Upper lobe of right lung (tissue), 1 donor: ENCODE measurements around the gene CYB561. TPM values are rescaled to one million over a fixed set of nuclear protein-coding genes. Genes with fewer than 3 reads are reported as not detected.

Experiments used
- ATAC-seq: fragments of 200-7000 bp; cut with Tn5 transposase; one replicate; pipeline ENCODE4 v1.9.1; 2020; ENCODE audit warnings: mild to moderate bottlenecking, moderate library complexity
- DNase-seq: peaks from one replicate; pipeline ENCODE4 v3.0.0-alpha.2; 2020
- H3K27ac ChIP-seq: fragments of 200-600 bp; one replicate; pipeline ENCODE4 v1.8.0; 2022
- H3K27me3 ChIP-seq: fragments of 200-600 bp; one replicate; pipeline ENCODE4 v1.8.0; 2022; ENCODE audit warnings: mild to moderate bottlenecking
- H3K36me3 ChIP-seq: fragments of 200-600 bp; one replicate; pipeline ENCODE4 v1.8.0; 2022
- H3K4me1 ChIP-seq: fragments of 200-600 bp; one replicate; pipeline ENCODE4 v1.8.0; 2022
- H3K4me3 ChIP-seq: fragments of 200-600 bp; one replicate; pipeline ENCODE4 v1.8.0; 2022; ENCODE audit warnings: mild to moderate bottlenecking
- H3K9me3 ChIP-seq: fragments of 200-600 bp; one replicate; pipeline ENCODE4 v1.8.0; 2022
- CTCF ChIP-seq: fragments of 200-600 bp; IDR thresholded peaks from one replicate; pipeline ENCODE4 v1.8.0; 2022; ENCODE audit warnings: antibody characterized with exemption
- intact Hi-C: fragments of 100-400 bp; cut with DNase I; formaldehyde crosslinking; loops from one replicate; pipeline ENCODE4 v1.11.0; 2022
- long read RNA-seq: library from polyadenylated mRNA; unstranded; transcript quantifications from one replicate; pipeline ENCODE4 v2.0.0, GENCODE V29; 2021
- total RNA-seq: library from RNA; stranded (reverse); fragmentation: NEBNext Ultra II Directional; extraction: Animal tissue kit (Norgen Biotek cat#: 25700); gene quantifications from one replicate; pipeline ENCODE4 v1.2.1, GENCODE V29; 2021
- donor health status: DM: no; HTN: yes; CAD: no; lungs with severe emphysema.

Gene CYB561
- 55.5 TPM for total RNA-seq
- long read RNA-seq, transcript CYB561-201 (6 exons, 3,001 nt): major isoform, 58 of 99 reads
- long read RNA-seq, transcript CYB561-213 (5 exons, 2,344 nt): minor isoform, 10 of 99 reads
- long read RNA-seq, transcript CYB561-215 (2 exons, 578 nt): minor isoform, 5 of 99 reads
- long read RNA-seq, partial matches to known transcripts: 5 of 99 reads
- long read RNA-seq, other reads (novel, unspliced or antisense): 17 of 99 reads

- Histone ChIP-seq H3K9me3 (no peaks in the 10 kb centered on the region), H3K27me3 (no peaks in the 10 kb centered on the region), H3K4me1 (peaks cover 26% of the 10 kb centered on the region), H3K4me3 (peak within 1 kb of the TSS; percentile 81), H3K36me3 (no peaks in the 10 kb centered on the region), H3K27ac (peak within 1 kb of the TSS; percentile 97)
- TF ChIP-seq CTCF: peak; percentile 54
- DNase-seq: peak; percentile 94
- intact Hi-C loops: no loop called here
- peak; percentile 86 for ATAC-seq
These were observed at the start of gene CYB561 for GRCh38 chr17:63445954-63446752. CYB561 (minus strand) TSS chr17:63446306; CDS start chr17:63437547, 8,759 bp downstream.

- no peak for ATAC-seq
- TF ChIP-seq CTCF: no peak
These were observed 49.4 kb upstream of the CYB561 start for GRCh38 chr17:63495491-63495890.

GRCh38 chr17:63494300-63494928, 48.3 kb upstream of the CYB561 start:
- H3K4me3 ChIP-seq: no peak overlapping the region
- H3K36me3 ChIP-seq: no peaks in the 10 kb centered on the region
- ATAC-seq (no peak), DNase-seq (no peak)
- intact Hi-C loops: no loop called here
- H3K27ac ChIP-seq: no peak overlapping the region
- H3K4me1 ChIP-seq: peaks cover 14% of the 10 kb centered on the region
- no peaks in the 10 kb centered on the region for H3K9me3 ChIP-seq
- TF ChIP-seq CTCF: no peak
- H3K27me3 ChIP-seq: no peaks in the 10 kb centered on the region

More at GRCh38 chr17:63495491-63495890, 49.4 kb upstream of the CYB561 start:
- Histone ChIP-seq H3K9me3 (no peaks in the 10 kb centered on the region), H3K27ac (no peak overlapping the region), H3K27me3 (no peaks in the 10 kb centered on the region), H3K4me1 (peaks cover 20% of the 10 kb centered on the region), H3K4me3 (no peak overlapping the region), H3K36me3 (no peaks in the 10 kb centered on the region)
- no peak for DNase-seq
- intact Hi-C loops: no loop called here

GRCh38 chr17:63493411-63493810, 47.3 kb upstream of the CYB561 start:
- DNase-seq (no peak), ATAC-seq (no peak)
- Histone ChIP-seq H3K9me3 (no peaks in the 10 kb centered on the region), H3K36me3 (no peaks in the 10 kb centered on the region), H3K4me3 (no peak overlapping the region), H3K4me1 (peaks cover 10% of the 10 kb centered on the region), H3K27me3 (no peaks in the 10 kb centered on the region), H3K27ac (no peak overlapping the region)
- no peak for TF ChIP-seq CTCF
- intact Hi-C loops: no loop called here

- DNase-seq (no peak), ATAC-seq (no peak)
- H3K36me3 ChIP-seq: no peaks in the 10 kb centered on the region
- no peak overlapping the region for H3K27ac ChIP-seq
- H3K4me3 ChIP-seq: no peak overlapping the region
- H3K9me3 ChIP-seq: no peaks in the 10 kb centered on the region
- H3K27me3 ChIP-seq: no peaks in the 10 kb centered on the region
- peaks cover 5% of the 10 kb centered on the region for H3K4me1 ChIP-seq
- no peak for TF ChIP-seq CTCF
- intact Hi-C loops: no loop called here
These were observed 46.8 kb upstream of the CYB561 start for GRCh38 chr17:63492940-63493339.
